ENCODE measurements around the gene BRINP1.

- TF ChIP-seq POLR2A (IDR thresholded peaks at IDR 0.05) (no peak), CTCF (IDR thresholded peaks at IDR 0.05) (no peak), EP300 (IDR thresholded peaks at IDR 0.05) (no peak), POLR2AphosphoS5 (IDR thresholded peaks at IDR 0.05) (no peak)
Observed at GRCh38 chr9:119218293-119218692, 150.9 kb downstream of the BRINP1 start.

Data from upper lobe of left lung (tissue), 4 donors.